IPS DF 6.9 (cell line): ENCODE results near the gene ANXA4.
A peak's percentile ranks its signal among the peaks of the same experiment; 100 is the strongest.
"Not testable (repeated sequence)": the region's sequence is repeated elsewhere in the genome, so short reads cannot be mapped to it uniquely, and the experiment has no call there.

ENCODE experiments used
- DNase-seq: peaks from one replicate; pipeline ENCODE4 v3.0.0-alpha.2; 2013; ENCODE audit warnings: low read depth, low spot score
- H3K27ac ChIP-seq: one replicate; pipeline ENCODE4 v1.5.1; 2013; ENCODE audit warnings: low read length, control low read depth
- H3K27me3 ChIP-seq: 2 replicates; pipeline ENCODE4 v1.6.1; 2013; ENCODE audit warnings: mild to moderate bottlenecking, low read length; ENCODE audit not compliant: control insufficient read depth, insufficient read depth
- H3K36me3 ChIP-seq: 2 replicates; pipeline ENCODE4 v1.6.1; 2013; ENCODE audit warnings: low read length; ENCODE audit not compliant: control insufficient read depth, insufficient read depth
- H3K4me1 ChIP-seq: 2 replicates; pipeline ENCODE4 v1.6.1; 2013; ENCODE audit warnings: low read length; ENCODE audit not compliant: control insufficient read depth, insufficient read depth
- H3K4me3 ChIP-seq: 2 replicates; pipeline ENCODE4 v1.5.1; 2013; ENCODE audit warnings: mild to moderate bottlenecking, low read length
- H3K9me3 ChIP-seq: 2 replicates; pipeline ENCODE4 v1.6.1; 2013; ENCODE audit warnings: low read length, inconsistent platforms; ENCODE audit not compliant: control insufficient read depth, insufficient read depth
- WGBS: extraction: QIAGEN DNeasy Blood & Tissue Kit; methylation state at CpG from one replicate; pipeline ENCODE4 v1.1.7; 2013; ENCODE audit warnings: mixed read lengths, missing lambda C conversion rate; ENCODE audit not compliant: insufficient read length, insufficient coverage; 5-methylcytosine and 5-hydroxymethylcytosine counted together

ANXA4 gene

DNA sequence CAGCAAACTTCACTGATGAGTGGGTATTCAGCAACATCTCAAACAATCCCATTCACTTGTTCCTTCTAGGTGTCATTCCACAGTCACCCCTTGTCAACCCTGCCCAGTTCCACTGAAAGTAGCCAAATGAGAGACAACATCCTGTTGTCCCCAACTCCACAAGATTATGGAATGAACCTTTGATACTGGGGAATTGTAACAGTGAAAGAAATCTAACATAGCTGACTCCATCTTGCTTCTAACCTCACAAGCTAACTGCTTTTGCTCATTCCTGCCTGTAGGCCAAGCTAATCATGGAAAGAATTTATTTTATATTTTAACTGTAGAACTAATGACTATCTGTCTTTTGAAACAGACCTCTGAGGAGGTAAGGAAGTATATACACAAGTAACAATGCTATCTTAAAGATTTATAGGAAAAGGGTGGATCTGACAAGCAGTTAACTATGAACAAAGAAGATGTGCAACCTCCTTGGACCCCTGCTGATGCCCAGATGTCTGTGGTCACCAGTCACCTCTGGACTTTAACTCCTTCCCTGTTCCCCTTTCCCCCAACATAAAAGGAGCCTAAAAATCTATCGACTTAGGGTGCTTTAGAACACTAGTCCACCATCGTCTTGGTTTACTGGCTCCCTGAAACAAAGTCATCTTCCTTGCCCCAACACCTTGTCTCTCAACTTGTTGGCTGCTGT is 6.9 kb upstream of the ANXA4 start:
- Histone ChIP-seq H3K36me3 (no peaks in the 10 kb centered on the region), H3K27ac (no peak overlapping the region), H3K4me1 (no peaks in the 10 kb centered on the region), H3K27me3 (no peaks in the 10 kb centered on the region), H3K9me3 (no peaks in the 10 kb centered on the region), H3K4me3 (no peak overlapping the region)
- WGBS: no CpG with 5 or more reads among the region's 2 CpGs
- DNase-seq: no peak

DNA sequence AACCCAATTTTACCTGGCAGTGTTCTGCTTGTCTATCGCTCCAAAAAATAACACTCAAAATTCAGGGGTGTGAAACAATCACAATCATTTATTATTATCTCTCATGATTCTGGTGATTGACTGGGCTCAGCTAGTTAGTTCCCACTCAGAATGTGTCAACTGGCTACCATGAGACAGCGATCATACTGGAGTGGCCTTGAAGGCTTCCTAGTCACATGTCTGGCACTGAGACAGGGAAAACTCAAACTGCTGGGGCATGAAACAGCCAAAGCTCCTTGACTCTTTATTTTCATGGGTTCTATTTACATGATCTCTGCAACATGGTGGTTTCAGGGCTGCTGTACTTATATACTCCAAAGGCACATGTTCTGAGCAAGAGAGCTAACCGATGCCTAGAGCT is 6.2 kb upstream of the ANXA4 start:
- Histone ChIP-seq H3K4me1 (no peaks in the 10 kb centered on the region), H3K27me3 (no peaks in the 10 kb centered on the region), H3K36me3 (no peaks in the 10 kb centered on the region), H3K9me3 (no peaks in the 10 kb centered on the region), H3K27ac (no peak overlapping the region), H3K4me3 (no peak overlapping the region)
- DNase-seq: no peak
- WGBS: no CpG with 5 or more reads among the region's 3 CpGs

DNA sequence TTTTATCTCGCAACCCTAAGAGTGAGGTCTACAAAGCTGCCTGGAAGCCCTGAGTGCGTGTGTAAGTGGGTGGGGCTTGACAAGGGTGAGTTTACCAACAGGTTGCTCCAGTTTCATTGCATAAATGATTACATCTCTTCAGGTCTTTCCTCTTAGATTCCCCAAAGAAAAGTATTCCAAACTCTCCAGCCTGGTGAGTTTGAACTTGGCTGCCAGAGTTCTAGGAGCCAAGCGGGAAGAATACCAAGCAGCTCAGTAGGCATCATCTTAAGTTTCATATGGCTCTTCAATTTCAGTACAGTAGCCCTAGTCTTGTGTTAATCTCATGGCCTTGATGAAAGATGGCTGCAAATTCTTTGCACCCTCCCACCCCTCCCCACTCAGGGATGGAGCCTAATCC is 3.8 kb upstream of the ANXA4 start:
- H3K9me3 ChIP-seq, H3K36me3 ChIP-seq, H3K27me3 ChIP-seq, H3K27ac ChIP-seq, H3K4me3 ChIP-seq, DNase-seq, H3K4me1 ChIP-seq: not testable (repeated sequence)
- WGBS: no CpG with 5 or more reads among the region's 3 CpGs

DNA sequence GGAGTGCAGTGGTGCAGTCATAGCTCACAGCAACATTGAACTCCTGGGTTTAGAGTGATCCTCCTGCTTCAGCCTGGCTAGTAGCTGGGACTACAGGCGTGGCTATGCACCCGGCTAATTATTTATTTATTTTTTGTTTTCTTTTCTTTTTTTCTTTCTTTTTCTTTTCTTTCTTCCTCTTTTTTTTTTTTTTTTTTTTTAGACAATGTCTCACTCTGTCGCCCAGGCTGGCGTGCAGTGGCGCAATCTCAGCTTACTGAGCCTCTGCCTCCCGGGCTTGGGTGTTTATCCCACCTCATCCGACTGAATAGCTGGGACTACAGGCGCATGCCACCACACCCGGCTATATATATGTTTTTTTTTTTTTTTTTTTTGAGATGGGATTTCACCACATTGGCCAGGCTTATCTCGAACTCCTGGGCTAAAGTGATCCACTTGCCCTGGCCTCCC is 1.4 kb upstream of the ANXA4 start:
- no peak overlapping the region for H3K4me3 ChIP-seq
- no CpG with 5 or more reads among the region's 10 CpGs for WGBS
- H3K9me3 ChIP-seq: no peaks in the 10 kb centered on the region
- H3K36me3 ChIP-seq: no peaks in the 10 kb centered on the region
- no peak overlapping the region for H3K27ac ChIP-seq
- H3K27me3 ChIP-seq: no peaks in the 10 kb centered on the region
- no peaks in the 10 kb centered on the region; the same call in 1 of the 2 replicates for H3K4me1 ChIP-seq
- no peak for DNase-seq

DNA sequence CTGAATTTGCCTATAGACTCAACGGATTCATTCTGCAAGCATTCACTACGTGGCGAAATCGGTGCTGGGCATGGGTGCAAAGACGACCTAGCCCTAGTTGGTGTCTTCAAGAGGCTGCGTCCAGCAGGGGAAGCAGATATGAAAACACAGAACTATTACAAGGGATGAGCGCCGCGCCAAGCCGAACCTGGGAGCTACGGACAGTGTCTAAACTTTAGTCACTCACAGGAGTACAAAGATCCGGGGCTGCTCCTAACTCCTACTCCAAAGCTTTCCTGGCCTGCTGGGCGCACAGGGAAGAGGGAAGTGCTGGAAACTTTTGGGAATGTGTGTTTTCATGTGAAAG is 732 bp upstream of the ANXA4 start:
- no peaks in the 10 kb centered on the region for H3K36me3 ChIP-seq
- WGBS: no CpG with 5 or more reads among the region's 13 CpGs
- H3K4me3 ChIP-seq: peak overlapping the region; percentile 27; the same call in 1 of the 2 replicates
- no peaks in the 10 kb centered on the region for H3K27me3 ChIP-seq
- H3K9me3 ChIP-seq: no peaks in the 10 kb centered on the region
- no peak for DNase-seq
- H3K4me1 ChIP-seq: no peaks in the 10 kb centered on the region; the same call in 1 of the 2 replicates
- H3K27ac ChIP-seq: no peak overlapping the region

DNA sequence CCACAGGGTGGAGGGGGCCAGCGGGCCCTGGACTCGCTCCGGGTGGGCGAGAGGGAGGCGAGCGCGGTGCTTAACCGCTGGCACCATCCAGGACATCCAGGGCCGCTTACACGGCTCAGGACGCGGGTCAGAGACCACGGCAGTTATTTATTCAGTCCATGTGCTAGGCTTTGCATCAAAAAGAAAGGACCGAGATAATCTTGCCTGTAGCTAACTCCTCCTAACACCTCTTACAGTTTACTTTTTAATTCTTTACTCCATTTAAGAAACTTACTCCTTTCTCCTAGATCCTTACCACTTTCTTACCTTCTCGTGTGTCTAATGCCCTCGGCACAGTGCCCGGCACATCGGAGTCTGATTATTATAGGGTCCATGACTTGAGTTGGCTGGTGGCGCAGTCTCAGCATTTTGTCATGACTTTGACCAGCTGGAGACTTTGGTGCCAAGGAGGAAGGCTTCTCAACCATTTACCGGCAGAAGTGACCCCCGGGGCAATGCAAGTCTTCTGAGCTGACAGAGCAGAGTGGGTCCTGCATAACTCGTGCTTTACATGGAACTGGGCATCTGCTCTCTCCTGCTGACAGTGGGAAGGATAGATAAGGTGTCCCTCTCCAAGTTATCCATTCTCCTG is 503 bp downstream of the ANXA4 start:
- Histone ChIP-seq H3K36me3 (no peaks in the 10 kb centered on the region), H3K4me1 (no peaks in the 10 kb centered on the region; the same call in 1 of the 2 replicates), H3K27me3 (no peaks in the 10 kb centered on the region), H3K4me3 (peak overlapping the region; percentile 27), H3K27ac (no peak overlapping the region), H3K9me3 (no peaks in the 10 kb centered on the region)
- no CpG with 5 or more reads among the region's 22 CpGs for WGBS
- no peak for DNase-seq

DNA sequence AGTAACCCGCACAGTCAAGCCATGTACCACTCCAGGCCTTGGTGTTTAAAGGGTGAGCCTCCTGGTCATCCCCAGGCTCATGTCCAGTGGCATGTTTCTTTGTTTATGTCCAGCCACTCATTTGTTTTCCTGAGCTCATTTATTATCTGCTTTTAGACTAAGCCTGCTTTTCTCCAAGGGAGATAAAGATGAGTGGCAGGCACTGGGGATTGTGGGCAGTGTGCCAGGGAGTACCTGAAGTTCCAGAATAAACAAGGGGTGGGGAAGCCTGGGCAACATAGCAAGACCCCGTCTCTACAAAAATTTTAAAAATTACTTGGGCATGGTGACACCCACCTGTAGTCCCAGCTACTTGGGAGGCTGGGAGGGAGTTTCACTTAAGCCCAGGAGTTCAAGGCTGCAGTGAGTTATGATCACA is 1.9 kb downstream of the ANXA4 start:
- Histone ChIP-seq H3K9me3 (no peaks in the 10 kb centered on the region), H3K4me3 (no peak overlapping the region), H3K27ac (no peak overlapping the region), H3K36me3 (no peaks in the 10 kb centered on the region), H3K4me1 (no peaks in the 10 kb centered on the region; the same call in 1 of the 2 replicates), H3K27me3 (no peaks in the 10 kb centered on the region)
- WGBS: no CpG with 5 or more reads among the region's 2 CpGs
- no peak for DNase-seq

DNA sequence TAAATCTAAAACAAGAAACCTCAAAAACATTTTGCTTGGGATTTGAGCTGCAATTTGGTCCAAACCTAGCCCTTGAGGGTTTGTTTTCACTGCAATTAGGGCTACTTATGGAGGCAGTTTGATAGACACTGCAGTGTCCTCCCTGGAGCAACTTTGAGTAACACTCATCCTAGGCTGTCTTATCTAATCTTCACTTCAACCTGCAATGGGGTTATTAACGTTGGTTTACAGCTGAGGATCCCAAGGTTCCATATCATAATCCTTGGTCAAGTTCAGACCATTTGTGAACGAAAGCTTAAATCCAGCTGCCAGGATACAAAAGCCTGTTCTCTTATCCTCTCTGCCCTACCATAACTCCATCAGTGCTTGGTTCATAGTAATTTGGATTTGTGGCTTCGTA is 2.5 kb downstream of the ANXA4 start:
- H3K4me1 ChIP-seq: no peaks in the 10 kb centered on the region; the same call in 1 of the 2 replicates
- no peak overlapping the region for H3K27ac ChIP-seq
- WGBS: no CpG with 5 or more reads among the region's 3 CpGs

DNA sequence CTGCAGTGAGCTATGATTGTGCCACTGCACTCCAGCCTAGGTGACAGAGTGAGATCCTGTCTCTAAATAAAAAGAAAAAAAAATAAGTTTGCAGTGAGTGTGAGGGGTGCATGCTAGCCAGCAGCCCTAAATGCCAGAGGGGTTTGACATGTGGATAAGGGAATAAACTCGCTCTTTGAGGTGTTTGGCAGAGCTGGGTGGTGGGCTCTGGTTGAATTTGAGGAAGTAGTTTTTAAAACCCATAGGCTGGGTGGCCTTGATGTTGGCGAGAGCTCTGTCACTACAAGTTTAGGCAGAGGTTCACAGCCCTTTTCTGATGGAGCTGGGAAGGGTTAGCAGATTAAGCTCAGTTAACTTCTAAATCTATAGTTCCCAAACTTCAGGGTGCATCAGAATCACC is 3.1 kb downstream of the ANXA4 start:
- Histone ChIP-seq H3K27ac (no peak overlapping the region), H3K9me3 (no peaks in the 10 kb centered on the region), H3K4me1 (no peaks in the 10 kb centered on the region; the same call in 1 of the 2 replicates), H3K36me3 (no peaks in the 10 kb centered on the region), H3K4me3 (no peak overlapping the region), H3K27me3 (no peaks in the 10 kb centered on the region)
- DNase-seq: no peak
- WGBS: no CpG with 5 or more reads among the region's 2 CpGs

More for the DNA sequence above, 2.5 kb downstream of the ANXA4 start:
- Histone ChIP-seq H3K36me3 (no peaks in the 10 kb centered on the region), H3K4me3 (no peak overlapping the region), H3K27me3 (no peaks in the 10 kb centered on the region), H3K9me3 (no peaks in the 10 kb centered on the region)
- no peak for DNase-seq

DNA sequence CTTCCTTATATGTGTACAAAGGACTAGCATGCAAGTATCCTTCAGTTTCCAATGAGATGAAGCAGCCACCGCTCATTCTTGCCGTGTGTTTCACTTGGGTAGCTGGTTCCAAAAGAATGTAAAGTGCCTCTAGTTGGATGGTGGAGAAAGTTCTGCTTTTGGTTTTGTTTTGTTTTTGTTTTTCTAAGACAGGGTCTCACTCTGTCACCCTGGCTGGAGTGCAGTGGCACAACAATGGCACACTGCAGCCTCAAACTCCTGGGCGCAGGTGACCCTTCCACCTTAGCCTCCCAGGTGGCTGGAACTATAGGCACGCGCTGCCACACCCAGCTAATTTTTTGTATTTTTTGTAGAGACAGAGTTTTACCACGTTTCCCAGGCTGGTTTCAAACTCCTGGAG is 8.3 kb downstream of the ANXA4 start:
- H3K9me3 ChIP-seq: no peaks in the 10 kb centered on the region
- H3K4me1 ChIP-seq: no peaks in the 10 kb centered on the region
- no peak overlapping the region for H3K27ac ChIP-seq
- no peaks in the 10 kb centered on the region for H3K27me3 ChIP-seq
- no peaks in the 10 kb centered on the region for H3K36me3 ChIP-seq
- no peak overlapping the region for H3K4me3 ChIP-seq
- no CpG with 5 or more reads among the region's 6 CpGs for WGBS
- DNase-seq: no peak
